ENCODE data around the gene AFF2. TPM values are rescaled to one million over a fixed set of nuclear protein-coding genes. Genes with fewer than 3 reads are reported as not detected.

AFF2 gene
- total RNA-seq, 1 experiment from 2014 or later, result 0.16 TPM

GRCh38 chrX:148582353-148582752 lies 81.9 kb downstream of the AFF2 start:
- H3K9me3 ChIP-seq, result no peaks in the 10 kb centered on the region
- Mint-ChIP-seq H3K27me3 (ENCODE audit: insufficient read depth, unreplicated experiment) (no peaks in the 10 kb centered on the region), H3K4me3 (ENCODE audit: unreplicated experiment) (no peak overlapping the region), H3K4me1 (ENCODE audit: low read depth, unreplicated experiment) (no peaks in the 10 kb centered on the region), H3K36me3 (ENCODE audit: insufficient read depth, unreplicated experiment) (no peaks in the 10 kb centered on the region), H3K27ac (ENCODE audit: unreplicated experiment) (no peak overlapping the region), H3K9me3 (ENCODE audit: unreplicated experiment) (no peaks in the 10 kb centered on the region)
- no TSS peak for BruUV-seq (replicated peaks)
- ChIA-PET CTCF (no interaction called here), POLR2A (no interaction called here)
- no peak for TF ChIP-seq CTCF (IDR thresholded peaks at IDR 0.05; ENCODE audit: insufficient read depth in 1 of 2, low read depth in 1 of 2, low read length in 1 of 2, severe bottlenecking in 1 of 2, unreplicated experiment in 1 of 2)
- no peak for DNase-seq
- H3K4me1 ChIP-seq, result no peaks in the 10 kb centered on the region
- H3K4me3 ChIP-seq (ENCODE audit: low read depth, low read length), result no peak overlapping the region
- no peaks in the 10 kb centered on the region for H3K27me3 ChIP-seq (replicated peaks; ENCODE audit: control insufficient read depth, insufficient read depth, low read length)
- intact Hi-C loops (cut with micrococcal nuclease; ENCODE audit: unreplicated experiment), result no loop called here
- H3K36me3 ChIP-seq (ENCODE audit: control insufficient read depth, insufficient read depth, low read length), result no peaks in the 10 kb centered on the region

- ChIA-PET POLR2A (no interaction called here), CTCF (no interaction called here)
- intact Hi-C loops (cut with micrococcal nuclease; ENCODE audit: unreplicated experiment), result no loop called here
- H3K27me3 ChIP-seq (replicated peaks; ENCODE audit: control insufficient read depth, insufficient read depth, low read length), result no peaks in the 10 kb centered on the region
- H3K36me3 ChIP-seq (ENCODE audit: control insufficient read depth, insufficient read depth, low read length), result no peaks in the 10 kb centered on the region
- no peak for DNase-seq
- Mint-ChIP-seq H3K36me3 (ENCODE audit: insufficient read depth, unreplicated experiment) (no peaks in the 10 kb centered on the region), H3K27ac (ENCODE audit: unreplicated experiment) (no peak overlapping the region), H3K9me3 (ENCODE audit: unreplicated experiment) (no peaks in the 10 kb centered on the region), H3K4me1 (ENCODE audit: low read depth, unreplicated experiment) (no peaks in the 10 kb centered on the region), H3K27me3 (ENCODE audit: insufficient read depth, unreplicated experiment) (no peaks in the 10 kb centered on the region), H3K4me3 (ENCODE audit: unreplicated experiment) (no peak overlapping the region)
- H3K4me3 ChIP-seq (ENCODE audit: low read depth, low read length), result no peak overlapping the region
- BruUV-seq (replicated peaks), result no TSS peak
- H3K4me1 ChIP-seq, result no peaks in the 10 kb centered on the region
- no peaks in the 10 kb centered on the region for H3K9me3 ChIP-seq
- TF ChIP-seq CTCF (IDR thresholded peaks at IDR 0.05; ENCODE audit: insufficient read depth in 1 of 2, low read depth in 1 of 2, low read length in 1 of 2, severe bottlenecking in 1 of 2, unreplicated experiment in 1 of 2), result no peak
Measured at GRCh38 chrX:148588649-148589310, 88.4 kb downstream of the AFF2 start.

- intact Hi-C loops (cut with micrococcal nuclease; ENCODE audit: unreplicated experiment), result no loop called here
- Mint-ChIP-seq H3K9me3 (ENCODE audit: unreplicated experiment) (no peaks in the 10 kb centered on the region), H3K27me3 (ENCODE audit: insufficient read depth, unreplicated experiment) (peaks cover 12% of the 10 kb centered on the region), H3K4me1 (ENCODE audit: low read depth, unreplicated experiment) (no peaks in the 10 kb centered on the region), H3K36me3 (ENCODE audit: insufficient read depth, unreplicated experiment) (no peaks in the 10 kb centered on the region), H3K4me3 (ENCODE audit: unreplicated experiment) (no peak overlapping the region), H3K27ac (ENCODE audit: unreplicated experiment) (no peak overlapping the region)
- Histone ChIP-seq H3K4me3 (ENCODE audit: low read depth, low read length) (no peak overlapping the region), H3K27me3 (replicated peaks; ENCODE audit: control insufficient read depth, insufficient read depth, low read length) (no peaks in the 10 kb centered on the region), H3K36me3 (ENCODE audit: control insufficient read depth, insufficient read depth, low read length) (no peaks in the 10 kb centered on the region), H3K4me1 (no peaks in the 10 kb centered on the region), H3K9me3 (no peaks in the 10 kb centered on the region)
- BruUV-seq (replicated peaks), result no TSS peak
- DNase-seq, result no peak
- ChIA-PET POLR2A (no interaction called here), CTCF (no interaction called here)
- TF ChIP-seq CTCF (IDR thresholded peaks at IDR 0.05; ENCODE audit: insufficient read depth in 1 of 2, low read depth in 1 of 2, low read length in 1 of 2, severe bottlenecking in 1 of 2, unreplicated experiment in 1 of 2), result no peak
Measured at GRCh38 chrX:148592595-148592994, 92.2 kb downstream of the AFF2 start.
